ENCODE measurements around the gene SIX1. TPM values are rescaled to one million over a fixed set of nuclear protein-coding genes. Genes with fewer than 3 reads are reported as not detected.

The SIX1 gene
- total and polyA plus RNA-seq, 2 experiments from 2014 or later = 0.35 to 0.71 TPM

DNA sequence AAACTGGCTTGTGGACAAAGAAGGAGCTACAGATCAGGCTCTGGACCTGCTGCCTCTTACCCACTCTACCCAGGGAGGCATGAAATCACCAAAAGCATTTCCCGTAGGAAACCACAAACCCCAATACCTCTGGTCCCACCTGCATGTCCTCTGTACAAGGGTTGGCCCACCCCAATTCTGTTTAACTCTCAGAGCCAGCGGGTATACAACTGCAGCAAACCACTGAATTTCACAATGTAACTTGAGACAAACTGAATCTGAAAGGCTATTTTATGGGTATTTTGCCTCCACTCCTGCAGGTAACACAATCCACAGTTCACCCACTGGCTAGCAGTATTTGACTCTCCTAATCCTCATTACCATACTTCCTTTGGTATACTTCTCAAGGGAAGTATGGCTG is 16.5 kb downstream of the SIX1 start (continued):
- TF ChIP-seq, protein P1, sequence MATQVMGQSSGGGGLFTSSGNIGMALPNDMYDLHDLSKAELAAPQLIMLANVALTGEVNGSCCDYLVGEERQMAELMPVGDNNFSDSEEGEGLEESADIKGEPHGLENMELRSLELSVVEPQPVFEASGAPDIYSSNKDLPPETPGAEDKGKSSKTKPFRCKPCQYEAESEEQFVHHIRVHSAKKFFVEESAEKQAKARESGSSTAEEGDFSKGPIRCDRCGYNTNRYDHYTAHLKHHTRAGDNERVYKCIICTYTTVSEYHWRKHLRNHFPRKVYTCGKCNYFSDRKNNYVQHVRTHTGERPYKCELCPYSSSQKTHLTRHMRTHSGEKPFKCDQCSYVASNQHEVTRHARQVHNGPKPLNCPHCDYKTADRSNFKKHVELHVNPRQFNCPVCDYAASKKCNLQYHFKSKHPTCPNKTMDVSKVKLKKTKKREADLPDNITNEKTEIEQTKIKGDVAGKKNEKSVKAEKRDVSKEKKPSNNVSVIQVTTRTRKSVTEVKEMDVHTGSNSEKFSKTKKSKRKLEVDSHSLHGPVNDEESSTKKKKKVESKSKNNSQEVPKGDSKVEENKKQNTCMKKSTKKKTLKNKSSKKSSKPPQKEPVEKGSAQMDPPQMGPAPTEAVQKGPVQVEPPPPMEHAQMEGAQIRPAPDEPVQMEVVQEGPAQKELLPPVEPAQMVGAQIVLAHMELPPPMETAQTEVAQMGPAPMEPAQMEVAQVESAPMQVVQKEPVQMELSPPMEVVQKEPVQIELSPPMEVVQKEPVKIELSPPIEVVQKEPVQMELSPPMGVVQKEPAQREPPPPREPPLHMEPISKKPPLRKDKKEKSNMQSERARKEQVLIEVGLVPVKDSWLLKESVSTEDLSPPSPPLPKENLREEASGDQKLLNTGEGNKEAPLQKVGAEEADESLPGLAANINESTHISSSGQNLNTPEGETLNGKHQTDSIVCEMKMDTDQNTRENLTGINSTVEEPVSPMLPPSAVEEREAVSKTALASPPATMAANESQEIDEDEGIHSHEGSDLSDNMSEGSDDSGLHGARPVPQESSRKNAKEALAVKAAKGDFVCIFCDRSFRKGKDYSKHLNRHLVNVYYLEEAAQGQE (IDR thresholded peaks at IDR 0.05; ENCODE audit: unreplicated experiment) = no peak
- TF ChIP-seq, protein P2, sequence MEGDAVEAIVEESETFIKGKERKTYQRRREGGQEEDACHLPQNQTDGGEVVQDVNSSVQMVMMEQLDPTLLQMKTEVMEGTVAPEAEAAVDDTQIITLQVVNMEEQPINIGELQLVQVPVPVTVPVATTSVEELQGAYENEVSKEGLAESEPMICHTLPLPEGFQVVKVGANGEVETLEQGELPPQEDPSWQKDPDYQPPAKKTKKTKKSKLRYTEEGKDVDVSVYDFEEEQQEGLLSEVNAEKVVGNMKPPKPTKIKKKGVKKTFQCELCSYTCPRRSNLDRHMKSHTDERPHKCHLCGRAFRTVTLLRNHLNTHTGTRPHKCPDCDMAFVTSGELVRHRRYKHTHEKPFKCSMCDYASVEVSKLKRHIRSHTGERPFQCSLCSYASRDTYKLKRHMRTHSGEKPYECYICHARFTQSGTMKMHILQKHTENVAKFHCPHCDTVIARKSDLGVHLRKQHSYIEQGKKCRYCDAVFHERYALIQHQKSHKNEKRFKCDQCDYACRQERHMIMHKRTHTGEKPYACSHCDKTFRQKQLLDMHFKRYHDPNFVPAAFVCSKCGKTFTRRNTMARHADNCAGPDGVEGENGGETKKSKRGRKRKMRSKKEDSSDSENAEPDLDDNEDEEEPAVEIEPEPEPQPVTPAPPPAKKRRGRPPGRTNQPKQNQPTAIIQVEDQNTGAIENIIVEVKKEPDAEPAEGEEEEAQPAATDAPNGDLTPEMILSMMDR (conservative IDR thresholded peaks at IDR 0.05; ENCODE audit: low read depth in 2 of 2) = no peak
- TF ChIP-seq JUNB (IDR thresholded peaks at IDR 0.05; ENCODE audit: unreplicated experiment) (no peak), STAT1 (IDR thresholded peaks at IDR 0.05; ENCODE audit: unreplicated experiment) (no peak), ZNF114 (CRISPR knock-in tag; IDR thresholded peaks at IDR 0.05) (no peak), EZH2 (IDR thresholded peaks at IDR 0.05; ENCODE audit: low read depth, unreplicated experiment) (no peak), EZH2phosphoT487 (IDR thresholded peaks at IDR 0.05; ENCODE audit: unreplicated experiment) (no peak)
- TF ChIP-seq, protein P3, sequence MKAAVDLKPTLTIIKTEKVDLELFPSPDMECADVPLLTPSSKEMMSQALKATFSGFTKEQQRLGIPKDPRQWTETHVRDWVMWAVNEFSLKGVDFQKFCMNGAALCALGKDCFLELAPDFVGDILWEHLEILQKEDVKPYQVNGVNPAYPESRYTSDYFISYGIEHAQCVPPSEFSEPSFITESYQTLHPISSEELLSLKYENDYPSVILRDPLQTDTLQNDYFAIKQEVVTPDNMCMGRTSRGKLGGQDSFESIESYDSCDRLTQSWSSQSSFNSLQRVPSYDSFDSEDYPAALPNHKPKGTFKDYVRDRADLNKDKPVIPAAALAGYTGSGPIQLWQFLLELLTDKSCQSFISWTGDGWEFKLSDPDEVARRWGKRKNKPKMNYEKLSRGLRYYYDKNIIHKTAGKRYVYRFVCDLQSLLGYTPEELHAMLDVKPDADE (IDR thresholded peaks at IDR 0.05) = no peak

DNA sequence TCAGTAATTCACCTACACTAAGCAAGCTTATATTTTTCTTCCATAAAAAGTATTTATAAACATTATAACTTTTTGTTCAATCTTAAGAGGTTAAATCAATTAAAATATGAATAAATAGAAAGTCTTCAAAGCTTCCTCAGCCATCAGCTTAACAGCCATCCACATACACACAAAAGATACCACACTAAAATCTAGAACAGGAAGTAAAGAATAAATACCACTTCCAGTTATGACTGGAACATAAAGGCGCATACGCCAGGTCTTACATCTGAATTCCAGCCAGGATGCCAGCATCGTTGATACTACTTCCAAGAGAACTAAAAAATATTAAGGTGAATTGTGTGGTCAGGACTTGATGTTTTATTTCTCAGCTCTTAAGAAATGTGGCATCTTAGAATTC is 17.0 kb downstream of the SIX1 start:
- H3K27ac ChIP-seq (ENCODE audit: low read depth) = no peak overlapping the region
- DNase-seq (ENCODE audit: low spot score) = no peak
- TF ChIP-seq ZNF331 (CRISPR knock-in tag; IDR thresholded peaks at IDR 0.05; ENCODE audit: low read depth) (no peak), CREB1 (CRISPR knock-in tag; IDR thresholded peaks at IDR 0.05; ENCODE audit: low read depth) (no peak), EZH2 (IDR thresholded peaks at IDR 0.05; ENCODE audit: low read depth, unreplicated experiment) (no peak), EZH2phosphoT487 (IDR thresholded peaks at IDR 0.05; ENCODE audit: unreplicated experiment) (no peak)
- TF ChIP-seq, protein P3 (IDR thresholded peaks at IDR 0.05) = no peak
- TF ChIP-seq, protein P4, sequence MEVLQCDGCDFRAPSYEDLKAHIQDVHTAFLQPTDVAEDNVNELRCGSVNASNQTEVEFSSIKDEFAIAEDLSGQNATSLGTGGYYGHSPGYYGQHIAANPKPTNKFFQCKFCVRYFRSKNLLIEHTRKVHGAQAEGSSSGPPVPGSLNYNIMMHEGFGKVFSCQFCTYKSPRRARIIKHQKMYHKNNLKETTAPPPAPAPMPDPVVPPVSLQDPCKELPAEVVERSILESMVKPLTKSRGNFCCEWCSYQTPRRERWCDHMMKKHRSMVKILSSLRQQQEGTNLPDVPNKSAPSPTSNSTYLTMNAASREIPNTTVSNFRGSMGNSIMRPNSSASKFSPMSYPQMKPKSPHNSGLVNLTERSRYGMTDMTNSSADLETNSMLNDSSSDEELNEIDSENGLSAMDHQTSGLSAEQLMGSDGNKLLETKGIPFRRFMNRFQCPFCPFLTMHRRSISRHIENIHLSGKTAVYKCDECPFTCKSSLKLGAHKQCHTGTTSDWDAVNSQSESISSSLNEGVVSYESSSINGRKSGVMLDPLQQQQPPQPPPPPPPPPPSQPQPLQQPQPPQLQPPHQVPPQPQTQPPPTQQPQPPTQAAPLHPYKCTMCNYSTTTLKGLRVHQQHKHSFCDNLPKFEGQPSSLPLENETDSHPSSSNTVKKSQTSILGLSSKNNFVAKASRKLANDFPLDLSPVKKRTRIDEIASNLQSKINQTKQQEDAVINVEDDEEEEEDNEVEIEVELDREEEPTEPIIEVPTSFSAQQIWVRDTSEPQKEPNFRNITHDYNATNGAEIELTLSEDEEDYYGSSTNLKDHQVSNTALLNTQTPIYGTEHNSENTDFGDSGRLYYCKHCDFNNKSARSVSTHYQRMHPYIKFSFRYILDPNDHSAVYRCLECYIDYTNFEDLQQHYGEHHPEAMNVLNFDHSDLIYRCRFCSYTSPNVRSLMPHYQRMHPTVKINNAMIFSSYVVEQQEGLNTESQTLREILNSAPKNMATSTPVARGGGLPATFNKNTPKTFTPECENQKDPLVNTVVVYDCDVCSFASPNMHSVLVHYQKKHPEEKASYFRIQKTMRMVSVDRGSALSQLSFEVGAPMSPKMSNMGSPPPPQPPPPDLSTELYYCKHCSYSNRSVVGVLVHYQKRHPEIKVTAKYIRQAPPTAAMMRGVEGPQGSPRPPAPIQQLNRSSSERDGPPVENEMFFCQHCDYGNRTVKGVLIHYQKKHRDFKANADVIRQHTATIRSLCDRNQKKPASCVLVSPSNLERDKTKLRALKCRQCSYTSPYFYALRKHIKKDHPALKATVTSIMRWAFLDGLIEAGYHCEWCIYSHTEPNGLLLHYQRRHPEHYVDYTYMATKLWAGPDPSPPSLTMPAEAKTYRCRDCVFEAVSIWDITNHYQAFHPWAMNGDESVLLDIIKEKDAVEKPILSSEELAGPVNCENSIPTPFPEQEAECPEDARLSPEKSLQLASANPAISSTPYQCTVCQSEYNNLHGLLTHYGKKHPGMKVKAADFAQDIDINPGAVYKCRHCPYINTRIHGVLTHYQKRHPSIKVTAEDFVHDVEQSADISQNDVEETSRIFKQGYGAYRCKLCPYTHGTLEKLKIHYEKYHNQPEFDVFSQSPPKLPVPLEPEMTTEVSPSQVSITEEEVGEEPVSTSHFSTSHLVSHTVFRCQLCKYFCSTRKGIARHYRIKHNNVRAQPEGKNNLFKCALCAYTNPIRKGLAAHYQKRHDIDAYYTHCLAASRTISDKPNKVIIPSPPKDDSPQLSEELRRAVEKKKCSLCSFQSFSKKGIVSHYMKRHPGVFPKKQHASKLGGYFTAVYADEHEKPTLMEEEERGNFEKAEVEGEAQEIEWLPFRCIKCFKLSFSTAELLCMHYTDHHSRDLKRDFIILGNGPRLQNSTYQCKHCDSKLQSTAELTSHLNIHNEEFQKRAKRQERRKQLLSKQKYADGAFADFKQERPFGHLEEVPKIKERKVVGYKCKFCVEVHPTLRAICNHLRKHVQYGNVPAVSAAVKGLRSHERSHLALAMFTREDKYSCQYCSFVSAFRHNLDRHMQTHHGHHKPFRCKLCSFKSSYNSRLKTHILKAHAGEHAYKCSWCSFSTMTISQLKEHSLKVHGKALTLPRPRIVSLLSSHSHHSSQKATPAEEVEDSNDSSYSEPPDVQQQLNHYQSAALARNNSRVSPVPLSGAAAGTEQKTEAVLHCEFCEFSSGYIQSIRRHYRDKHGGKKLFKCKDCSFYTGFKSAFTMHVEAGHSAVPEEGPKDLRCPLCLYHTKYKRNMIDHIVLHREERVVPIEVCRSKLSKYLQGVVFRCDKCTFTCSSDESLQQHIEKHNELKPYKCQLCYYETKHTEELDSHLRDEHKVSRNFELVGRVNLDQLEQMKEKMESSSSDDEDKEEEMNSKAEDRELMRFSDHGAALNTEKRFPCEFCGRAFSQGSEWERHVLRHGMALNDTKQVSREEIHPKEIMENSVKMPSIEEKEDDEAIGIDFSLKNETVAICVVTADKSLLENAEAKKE (CRISPR knock-in tag; IDR thresholded peaks at IDR 0.05) = no peak

More for the DNA sequence above, 17.0 kb downstream of the SIX1 start:
- Histone ChIP-seq H3F3A (replicated peaks; ENCODE audit: low read depth) (peaks cover 3% of the 10 kb centered on the region; the same call in 1 of the 2 replicates), H3K79me2 (replicated peaks; ENCODE audit: insufficient read depth) (no peaks in the 10 kb centered on the region), H4K20me1 (replicated peaks; ENCODE audit: insufficient read depth) (no peaks in the 10 kb centered on the region), H3K9me2 (ENCODE audit: insufficient read depth) (no peaks in the 10 kb centered on the region), H3K27me3 (ENCODE audit: insufficient read depth) (peaks cover 35% of the 10 kb centered on the region), H2AFZ (0 out of 2 replicates have a peak overlapping the region, but pooled peaks have one; percentile 5), H3K4me3 (no peak overlapping the region), H3K4me1 (ENCODE audit: insufficient read depth) (peaks cover 11% of the 10 kb centered on the region; the same call in 1 of the 2 replicates), H3K4me2 (no peak overlapping the region; the same call in 1 of the 2 replicates), H3K36me3 (ENCODE audit: insufficient read depth) (no peaks in the 10 kb centered on the region)
- no peaks in the 10 kb centered on the region for H3K9me3 Mint-ChIP-seq
- peaks cover 16% of the 10 kb centered on the region for H3K4me1 Mint-ChIP-seq
- peaks cover 20% of the 10 kb centered on the region for H3K27me3 Mint-ChIP-seq (ENCODE audit: insufficient read depth, low read depth, poor library complexity)
- H3K4me3 Mint-ChIP-seq = no peak overlapping the region
- ATAC-seq = no peak
- H3K36me3 Mint-ChIP-seq (ENCODE audit: low read depth) = no peaks in the 10 kb centered on the region
- no peak overlapping the region for H3K27ac Mint-ChIP-seq
